NCI-H524 (cell line): Measurements from ENCODE around the gene KCNQ1.
A peak's percentile ranks its signal among the peaks of the same experiment; 100 is the strongest.

Experiments
- DNase-seq, 2 experiments: peaks; one replicate each; lab custom pipeline; 2025; lab: John Stamatoyannopoulos, UW

Gene KCNQ1

DNA sequence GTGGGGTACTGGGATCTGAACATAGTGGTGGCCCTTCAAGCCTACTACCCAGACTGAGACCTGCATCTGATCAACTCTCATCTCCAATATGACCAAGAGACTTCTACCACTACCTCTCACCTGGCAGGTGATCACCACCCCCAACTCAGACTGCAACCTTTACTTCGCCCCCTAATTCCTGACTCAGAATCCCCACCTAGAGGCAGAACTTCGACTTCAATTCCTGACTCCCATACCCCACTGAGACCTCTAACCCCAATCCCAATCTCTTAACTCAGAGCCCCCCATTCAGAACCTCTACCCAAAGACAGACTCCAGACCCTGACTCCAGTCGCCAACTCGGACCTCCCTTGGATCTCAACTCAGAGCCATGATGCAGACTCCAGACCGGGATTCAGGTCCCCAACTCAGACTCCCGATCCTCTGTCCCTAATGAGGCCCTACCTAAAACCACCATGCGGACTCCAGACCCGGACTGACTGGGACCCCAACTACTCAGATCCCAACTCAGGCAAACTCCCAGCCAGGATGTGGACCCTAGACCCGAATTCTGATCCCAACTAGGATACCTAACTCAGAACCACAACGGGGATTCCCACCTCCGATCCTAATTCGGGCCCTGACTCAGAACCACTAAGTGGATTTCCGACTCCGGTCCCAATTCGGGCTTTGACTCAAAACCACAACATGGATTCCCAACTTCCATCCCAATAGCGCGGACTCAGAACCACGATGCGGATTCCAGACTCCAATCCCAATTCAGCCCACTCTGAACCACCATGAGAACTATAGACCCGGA lies 253.8 kb downstream of the KCNQ1 start:
- DNase-seq = no peak

DNA sequence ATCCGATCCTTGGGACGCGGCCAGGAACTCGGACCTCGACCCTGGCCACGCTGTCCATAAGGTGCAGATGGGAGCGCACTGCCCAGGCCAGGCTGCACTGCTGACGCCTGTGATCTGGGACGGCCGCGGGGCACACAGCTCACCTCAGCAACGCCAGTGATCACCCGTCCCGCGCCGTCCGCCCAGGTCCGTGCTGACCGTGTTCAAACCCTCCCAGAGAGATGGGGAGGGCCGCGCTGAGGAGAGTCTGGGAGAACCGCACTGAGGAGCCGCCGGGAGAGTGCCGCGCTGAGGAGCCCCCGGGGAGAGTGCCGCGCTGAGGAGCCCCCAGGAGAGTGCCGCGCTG lies 254.3 kb downstream of the KCNQ1 start:
- no peak for DNase-seq

DNA sequence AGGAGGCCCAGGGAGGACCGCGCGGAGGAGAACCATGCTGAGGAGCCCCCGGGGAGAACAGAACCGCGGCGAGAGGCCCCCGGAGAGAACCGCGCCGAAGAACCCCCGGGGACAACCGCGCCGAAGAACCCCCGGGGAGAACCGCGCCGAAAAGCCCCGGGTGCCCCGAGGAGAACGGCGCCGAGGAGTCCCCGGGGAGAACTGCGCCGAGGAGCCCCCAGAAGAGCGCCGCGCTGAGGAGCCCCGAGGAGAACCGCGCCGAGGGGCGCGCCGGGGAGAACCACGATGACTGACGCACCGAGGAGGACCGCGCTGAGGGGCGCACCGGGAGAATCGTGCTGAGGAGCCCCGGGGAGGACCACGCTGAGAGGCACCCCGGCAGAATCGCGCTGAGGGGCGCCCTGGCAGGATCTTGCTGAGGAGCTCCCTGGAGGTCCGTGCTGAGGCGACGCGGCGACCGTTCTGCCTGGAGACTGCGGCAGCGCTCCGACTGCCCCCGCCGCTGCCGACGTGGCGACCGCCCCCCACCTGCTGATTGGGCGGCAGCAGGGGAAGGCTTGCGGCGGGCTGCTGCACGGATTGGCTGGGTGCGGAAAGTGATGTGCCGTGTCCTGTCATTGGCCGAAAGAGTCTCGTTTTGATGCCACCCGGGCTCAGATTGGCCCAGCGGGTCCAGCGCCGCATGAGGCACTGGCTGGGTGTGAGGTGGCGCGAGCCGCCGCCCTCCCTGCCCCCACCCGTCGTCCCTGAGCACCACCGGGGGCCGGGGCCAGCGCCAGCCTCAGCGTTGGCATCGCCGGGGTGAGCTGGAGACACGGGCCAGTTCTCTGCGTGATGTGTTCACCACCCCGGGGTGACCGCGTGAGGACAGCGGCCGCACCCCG lies 255.0 kb downstream of the KCNQ1 start, which contains the start of gene KCNQ1OT1:
TSS of gene KCNQ1OT1 (minus strand) at position 464 of the 884 bp plus-strand sequence.
- peak; percentile 67 to 85 for DNase-seq

DNA sequence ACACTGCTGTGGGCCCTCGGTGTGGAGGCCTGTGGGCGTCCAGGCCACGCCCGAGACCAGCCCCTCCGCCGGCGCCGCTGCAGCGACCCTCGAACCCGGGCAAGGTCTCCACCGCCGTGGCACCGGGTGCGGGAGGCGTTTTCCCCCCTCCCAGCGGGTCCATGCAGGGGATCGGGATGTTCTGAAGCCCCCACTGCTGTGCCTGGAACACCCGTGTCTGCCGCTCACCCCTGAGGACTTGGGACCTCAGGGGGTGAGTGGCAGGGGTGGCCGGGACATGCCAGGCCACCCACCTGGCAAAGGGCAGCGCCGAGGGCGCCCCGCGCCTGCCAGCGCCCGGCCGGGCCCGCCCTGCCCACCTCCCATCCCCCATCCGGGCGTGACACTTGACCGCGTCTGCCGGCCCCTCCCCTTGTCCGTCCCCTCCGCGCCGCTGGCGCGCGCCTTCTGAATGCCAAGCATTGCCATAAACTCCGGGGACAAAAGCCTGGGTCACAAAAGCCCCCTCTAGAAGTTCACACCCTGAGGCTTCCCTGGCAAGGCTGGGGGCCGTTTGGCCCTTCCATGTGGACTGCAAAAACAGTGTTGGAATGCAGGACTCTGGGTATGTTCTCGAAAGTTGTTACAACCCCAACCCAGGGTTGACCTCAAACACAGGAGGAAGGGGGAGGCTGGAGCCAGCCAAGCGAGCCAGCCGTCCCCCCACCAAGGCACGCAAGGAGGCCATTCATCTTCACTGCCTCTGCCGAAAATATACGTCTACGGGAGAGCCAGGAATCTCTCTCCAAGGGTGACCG lies 255.8 kb downstream of the KCNQ1 start:
- DNase-seq = peak in 1 of 2 experiments; percentile 30

DNA sequence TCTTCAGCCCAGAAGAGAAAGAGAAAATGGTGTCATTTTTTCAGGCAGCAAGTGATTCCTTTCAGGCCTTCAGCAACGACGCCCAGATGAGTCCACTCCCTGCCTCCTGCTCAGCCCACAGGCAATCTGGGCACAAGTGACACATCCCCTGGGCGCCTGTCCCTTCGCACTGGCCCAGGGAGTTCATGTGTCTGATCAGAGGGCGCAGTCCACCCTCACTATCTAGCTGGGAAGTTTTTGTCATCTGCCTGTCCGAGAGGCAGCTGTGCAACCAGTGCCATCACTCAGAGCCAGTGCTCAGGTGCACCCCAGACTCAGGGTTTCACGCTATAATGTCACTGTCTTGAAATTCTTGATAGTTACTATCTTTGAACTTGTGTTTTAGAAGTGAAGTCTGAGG lies 256.4 kb downstream of the KCNQ1 start:
- DNase-seq = no peak

DNA sequence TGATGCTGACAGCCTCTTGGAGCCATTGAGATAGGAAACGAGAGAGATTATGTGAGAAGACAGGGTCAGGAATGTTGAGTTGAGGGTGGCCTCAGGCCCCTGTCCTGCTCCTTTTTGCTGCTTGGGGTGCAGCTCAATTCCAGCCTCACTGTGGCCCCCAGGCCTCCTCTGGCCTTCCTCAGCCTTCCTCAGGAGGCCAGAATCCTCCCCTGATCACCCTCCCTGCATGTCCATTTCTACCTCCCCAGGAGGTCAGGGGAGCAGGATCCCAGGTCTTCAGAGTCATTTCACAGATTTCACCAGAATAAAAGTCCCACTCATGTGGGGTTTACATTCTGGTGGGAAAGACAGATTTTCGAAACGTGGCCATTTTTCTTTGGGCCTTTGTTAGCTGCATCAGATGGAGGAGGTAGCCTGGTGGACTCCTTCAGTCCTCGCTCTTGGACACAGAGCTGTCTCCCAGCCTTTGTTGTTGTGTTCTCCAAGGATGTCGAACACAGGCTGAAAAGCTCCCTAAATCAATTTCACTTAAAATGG lies 257.2 kb downstream of the KCNQ1 start:
- DNase-seq = no peak

DNA sequence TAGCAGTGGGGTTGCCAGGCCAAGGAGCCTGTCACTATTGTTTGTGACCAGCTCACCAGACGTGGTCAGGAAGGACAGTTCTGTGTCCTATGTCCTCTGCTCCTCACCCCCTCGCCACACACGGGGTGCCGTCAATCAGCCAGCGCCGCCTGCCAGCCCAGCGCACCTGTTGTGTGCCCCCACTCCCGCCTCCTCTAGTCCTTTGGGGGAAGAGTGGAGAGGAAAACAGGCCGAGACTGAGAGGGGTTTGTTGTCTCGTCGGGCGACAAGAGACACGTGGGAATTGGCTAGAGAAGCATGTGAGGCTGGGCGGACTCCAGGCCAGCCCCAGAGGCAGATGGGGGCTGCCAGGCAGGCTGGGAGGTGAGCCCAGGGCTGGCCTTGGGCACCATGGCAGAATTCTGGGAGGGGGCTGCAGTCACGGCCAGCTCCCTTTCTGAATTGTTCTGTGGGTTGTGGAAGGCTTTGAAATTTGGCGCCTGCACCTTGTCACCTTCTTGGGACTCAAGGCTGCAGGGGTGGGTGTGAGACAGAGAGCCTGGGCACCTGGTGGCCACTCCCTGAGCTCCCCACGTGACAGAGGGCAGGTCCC lies 258.1 kb downstream of the KCNQ1 start:
- peak; percentile 45 to 61 for DNase-seq

DNA sequence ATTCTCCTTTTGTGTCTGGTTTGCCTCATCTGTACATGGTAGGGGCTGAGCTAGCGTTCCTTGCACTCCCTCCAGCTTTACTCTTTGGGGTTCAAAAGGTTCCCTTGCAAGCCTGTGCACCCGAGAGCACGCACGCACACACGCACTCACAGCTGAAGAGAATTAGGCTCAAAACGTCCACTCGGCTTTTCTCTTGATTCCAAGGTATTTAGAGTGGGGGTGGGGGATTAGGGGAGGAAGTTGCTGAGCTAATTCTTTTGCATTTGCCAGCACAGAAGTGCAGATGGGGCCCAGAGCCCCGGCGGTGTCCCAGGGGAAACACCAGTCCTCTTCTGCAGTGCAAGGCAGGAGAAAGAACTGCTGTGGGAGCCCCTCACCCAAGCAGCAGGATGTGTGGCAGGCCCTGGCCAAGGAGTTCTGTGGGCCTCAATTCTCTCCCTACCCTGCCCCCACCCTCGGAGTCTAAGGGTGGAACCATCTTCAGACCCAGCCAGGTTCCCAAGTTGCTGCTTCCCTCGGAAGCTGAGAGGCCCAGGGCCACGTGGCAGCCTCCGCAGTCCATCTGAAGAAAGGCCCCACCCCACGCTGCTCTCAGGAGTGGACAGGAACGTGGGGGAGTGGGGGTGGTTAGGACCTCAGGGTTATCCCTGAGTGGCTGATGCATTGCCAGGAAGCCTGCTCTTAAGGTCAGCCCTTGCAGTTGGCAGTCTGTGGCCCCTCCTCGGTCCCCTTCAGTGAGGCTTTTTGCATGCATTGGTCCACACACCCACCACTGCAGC lies 258.7 kb downstream of the KCNQ1 start:
- peak; percentile 61 to 87 for DNase-seq

DNA sequence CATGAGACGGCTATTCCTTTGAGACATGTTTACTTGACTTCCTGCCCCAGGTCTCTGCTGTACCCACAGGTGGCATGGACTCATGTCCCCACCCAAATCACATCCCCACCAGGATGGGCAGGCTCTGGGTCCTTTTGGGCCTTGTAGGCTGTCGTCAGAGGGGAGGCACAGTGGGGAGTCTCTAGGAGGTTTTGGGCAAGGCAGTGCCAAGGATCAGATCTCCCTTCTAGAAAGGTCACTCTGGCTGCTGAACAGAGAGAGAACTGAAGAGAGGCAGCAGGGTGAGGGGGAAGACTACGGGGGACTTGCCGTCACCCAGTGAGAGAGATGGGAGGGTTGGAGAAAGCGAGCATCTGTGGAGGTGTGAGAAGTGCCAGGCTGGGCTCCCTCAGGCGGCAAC lies 259.5 kb downstream of the KCNQ1 start:
- DNase-seq = no peak

DNA sequence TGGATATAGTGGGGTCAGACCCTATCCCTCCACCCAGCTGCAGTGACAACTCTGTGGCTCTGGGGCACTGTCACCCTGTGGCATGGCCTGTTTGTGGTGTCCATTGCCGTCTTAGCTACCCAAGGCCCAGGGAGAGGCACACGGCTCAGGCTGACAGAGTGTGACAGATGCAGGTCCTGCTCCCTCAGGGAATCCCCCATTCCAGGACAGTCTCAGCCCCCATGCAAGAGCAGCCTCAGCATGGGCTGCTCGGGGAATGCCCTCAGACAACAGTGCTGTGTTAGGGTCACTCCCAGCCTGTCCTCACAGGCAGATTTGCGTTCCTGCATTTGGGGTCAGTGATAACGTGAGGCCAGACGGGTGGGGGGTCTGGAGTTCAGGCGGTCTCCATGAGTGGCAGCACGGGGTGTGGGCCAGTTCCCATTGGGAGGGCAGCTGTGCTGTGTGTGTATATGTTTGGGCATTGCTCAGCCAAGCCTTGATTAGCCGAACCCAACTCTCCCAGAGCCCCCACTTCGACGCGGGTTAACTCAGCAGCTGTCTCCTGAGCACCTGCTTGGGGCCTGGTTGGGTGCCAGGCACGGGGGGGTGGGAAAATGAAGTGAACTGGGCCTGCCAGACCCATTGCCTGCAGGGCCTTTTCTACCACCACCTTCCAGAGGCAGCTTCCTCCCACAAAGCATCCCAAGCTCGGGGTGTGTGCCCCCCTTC lies 260.2 kb downstream of the KCNQ1 start:
- DNase-seq = no peak

DNA sequence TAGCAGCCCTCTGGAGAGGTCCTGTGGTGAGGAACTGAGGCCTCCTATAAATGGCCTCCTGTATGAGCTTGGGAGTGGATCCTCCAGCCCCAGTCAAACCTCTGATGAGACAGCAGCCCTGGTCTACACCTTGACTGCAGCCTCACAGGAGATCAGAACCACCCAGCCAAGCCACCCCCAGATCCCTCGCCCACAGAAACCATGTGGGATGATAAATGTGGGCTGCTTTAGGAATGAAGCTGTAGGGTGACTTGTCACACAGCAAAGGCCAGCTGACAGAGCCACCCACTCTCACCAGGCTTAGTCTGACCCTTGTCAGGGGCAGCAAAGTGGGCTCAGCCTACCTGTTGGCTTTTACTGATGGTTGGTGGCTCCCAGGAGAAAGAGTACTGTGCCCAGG lies 261.5 kb downstream of the KCNQ1 start:
- no peak for DNase-seq

DNA sequence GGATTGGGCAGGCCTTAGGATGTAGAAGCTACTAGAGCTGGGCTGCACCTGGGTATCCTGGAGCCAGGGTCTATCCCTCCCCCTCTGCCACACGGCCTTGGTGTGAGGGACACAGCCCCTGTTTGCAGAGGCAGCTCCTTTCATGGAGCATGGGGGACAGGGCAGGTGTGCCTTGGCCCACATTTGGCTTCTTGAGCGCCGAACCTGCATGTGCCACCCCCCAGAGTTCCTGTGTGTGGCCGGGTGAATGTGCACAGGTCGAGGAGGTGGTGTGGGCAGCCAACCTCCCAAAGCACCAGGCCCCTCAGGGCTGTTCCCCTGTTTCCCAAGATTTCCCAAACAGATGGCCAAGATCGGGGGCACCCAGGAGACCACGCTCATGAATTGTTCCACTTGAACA lies 262.9 kb downstream of the KCNQ1 start:
- DNase-seq = no peak

DNA sequence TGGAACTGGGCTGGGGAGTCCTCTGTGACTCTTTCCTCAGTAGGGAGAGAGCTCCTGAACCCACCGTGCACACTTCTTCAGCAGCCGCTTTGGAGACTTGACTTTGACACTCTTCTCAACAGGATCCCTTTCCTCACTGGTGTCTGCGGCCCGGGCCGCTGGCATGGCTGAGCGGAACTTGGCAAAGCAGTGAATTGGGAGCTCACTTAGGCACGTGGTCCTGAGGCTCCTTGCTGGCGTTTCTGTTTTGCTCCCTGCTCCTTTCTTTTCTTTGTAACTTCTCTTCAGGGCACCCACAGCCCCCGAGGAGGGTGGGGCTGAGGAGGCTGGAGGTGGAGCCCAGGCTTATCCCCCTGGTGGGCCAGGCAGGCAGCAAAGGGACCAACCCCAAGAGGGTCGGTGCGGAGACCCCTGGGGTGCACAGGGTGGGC lies 263.4 kb downstream of the KCNQ1 start:
- no peak for DNase-seq

DNA sequence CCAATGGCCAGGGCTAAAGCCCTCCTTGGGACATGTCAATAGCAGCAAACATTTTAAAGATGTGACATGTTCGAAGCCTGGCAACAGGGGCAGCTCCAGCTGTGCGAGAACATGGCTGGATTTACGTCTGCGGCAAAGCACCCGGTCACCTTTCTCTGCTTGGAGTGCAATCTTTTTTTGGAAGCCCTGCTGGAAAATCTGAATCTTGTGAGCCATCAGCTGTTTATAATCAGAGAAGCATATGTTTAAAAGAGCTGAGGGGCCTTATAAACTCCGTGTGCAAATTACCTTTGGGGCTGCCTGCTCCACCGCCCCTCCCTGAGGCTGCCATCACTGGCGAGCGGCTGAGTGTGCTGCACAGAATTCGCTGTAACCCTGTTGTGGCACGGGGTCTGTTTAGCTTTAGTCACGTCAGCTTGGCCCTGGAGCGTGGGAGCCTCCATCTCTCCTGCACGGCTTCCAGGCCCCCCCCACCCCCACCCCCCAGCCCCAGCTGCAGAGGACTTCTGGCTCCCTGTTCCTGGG lies 264.0 kb downstream of the KCNQ1 start:
- no peak for DNase-seq

DNA sequence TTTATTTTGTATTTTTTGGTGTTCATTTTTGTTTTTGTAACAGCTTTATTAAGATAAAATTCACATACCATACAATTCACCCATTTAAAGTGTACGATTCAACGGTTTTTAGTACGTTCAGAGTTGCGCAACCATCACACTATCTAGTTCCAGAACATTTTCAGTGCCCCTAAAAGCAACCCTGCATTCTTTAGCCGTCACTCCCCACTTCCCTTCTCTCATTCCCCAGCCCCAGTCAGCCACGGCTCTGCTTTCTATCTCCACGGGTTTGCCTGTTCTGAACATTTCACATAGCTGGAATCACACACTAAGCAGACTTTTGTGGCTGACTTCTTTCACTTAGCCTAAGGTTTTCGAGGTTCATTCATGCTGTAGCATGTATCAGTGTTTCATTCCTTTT lies 264.6 kb downstream of the KCNQ1 start:
- no peak for DNase-seq

DNA sequence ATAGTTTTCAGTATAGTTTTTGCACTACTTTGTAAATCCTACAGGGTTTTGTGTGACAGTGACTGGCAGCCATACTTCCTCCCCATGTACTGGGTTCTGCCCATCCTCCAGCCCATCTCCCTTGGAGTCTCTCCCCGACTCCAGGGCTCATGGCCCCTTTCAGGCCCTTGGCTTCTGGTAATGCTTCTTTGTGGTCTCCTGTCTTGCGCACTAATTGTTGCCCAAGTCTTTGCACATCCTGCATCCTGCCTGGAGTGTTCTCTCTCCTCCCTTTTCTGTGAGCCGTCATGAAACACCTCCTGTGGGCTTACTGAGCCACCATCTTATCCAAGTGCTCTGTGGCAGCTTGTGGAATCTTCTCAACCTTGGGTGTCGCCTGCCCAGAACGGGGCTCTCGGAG lies 266.4 kb downstream of the KCNQ1 start:
- no peak for DNase-seq

DNA sequence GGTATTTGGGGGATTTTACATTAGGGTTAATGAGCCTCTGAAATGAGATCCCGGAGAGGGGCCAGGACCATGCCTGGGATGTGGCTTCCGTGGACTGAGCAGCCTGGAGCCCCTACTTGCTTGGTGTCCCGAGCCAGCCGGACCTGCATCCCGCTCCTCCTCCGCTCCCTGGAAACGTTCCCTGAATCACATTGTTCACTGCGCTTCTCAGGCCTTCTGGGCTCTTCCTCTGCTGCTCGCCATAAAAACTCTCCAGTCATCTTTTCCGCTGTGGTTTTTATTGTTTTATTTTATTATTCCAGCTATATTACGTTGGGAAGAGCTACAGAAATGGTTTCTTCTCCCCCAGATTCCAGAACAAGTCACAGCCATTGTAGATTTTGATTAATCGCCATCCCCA lies 268.3 kb downstream of the KCNQ1 start:
- no peak for DNase-seq

DNA sequence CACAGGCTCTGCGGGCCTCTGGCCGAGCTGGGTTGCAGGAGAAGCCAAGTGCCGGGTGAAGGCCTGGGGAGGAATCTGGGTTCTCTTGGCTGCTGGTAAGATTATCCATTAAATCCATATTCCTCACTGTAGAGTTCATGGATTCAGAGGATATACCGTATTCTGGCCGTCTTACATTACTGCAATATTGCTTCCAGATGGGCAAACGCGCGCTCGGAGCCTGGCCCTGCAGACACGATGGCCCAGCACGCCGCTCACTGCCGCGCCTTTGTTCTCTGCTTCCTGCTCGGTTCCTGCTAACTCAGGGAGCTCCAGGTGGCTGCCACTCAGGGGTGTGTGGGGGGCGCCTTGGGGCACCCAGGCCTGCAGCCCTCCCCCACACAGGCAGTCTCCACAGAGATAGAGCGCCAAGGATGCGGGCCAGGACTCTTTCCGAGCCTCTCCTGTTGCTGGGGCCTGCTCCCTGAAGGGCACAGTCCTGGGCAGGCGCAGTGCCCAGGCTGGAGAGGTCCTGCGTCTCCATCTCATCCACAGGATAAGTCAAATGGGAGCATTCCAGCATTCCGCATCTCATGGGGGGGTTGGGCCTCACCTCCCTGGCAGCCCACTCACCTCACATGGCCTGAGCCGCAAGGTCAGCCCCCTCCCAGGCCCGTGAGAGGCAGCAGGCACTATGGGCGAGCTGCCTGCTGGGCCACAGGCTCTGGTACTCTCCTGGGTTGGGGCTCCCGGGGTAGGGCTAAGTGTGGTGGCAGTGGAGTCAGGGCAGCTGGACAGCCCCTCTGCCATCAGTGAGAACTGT lies 269.1 kb downstream of the KCNQ1 start:
- DNase-seq = no peak

DNA sequence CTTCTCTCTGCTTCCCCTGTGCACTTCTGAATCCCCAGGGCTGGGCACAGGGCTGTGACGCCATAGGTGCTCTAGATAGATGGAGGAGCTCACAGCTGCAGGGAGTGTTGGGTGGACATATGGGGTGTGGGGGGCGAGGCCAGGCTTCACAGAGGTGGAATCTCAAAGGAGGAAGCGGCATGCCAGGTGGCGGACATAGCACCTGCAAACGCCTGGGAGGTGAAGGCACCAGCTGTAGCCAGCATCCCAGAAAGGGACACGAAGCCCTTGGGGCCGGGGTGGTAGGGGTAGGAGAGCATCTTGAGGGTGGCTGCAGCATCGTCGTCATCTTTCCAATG lies 269.6 kb downstream of the KCNQ1 start:
- DNase-seq = no peak
